Right ventricle myocardium superior (tissue), 1 donor: Measurements from ENCODE around the gene KLK12. TPM values are rescaled to one million over a fixed set of nuclear protein-coding genes. Genes with fewer than 3 reads are reported as not detected.

Source experiments
- ATAC-seq: fragments of 200-7000 bp; cut with Tn5 transposase; one replicate; pipeline ENCODE4 v1.9.1; 2020; ENCODE audit warnings: mild to moderate bottlenecking; ENCODE audit not compliant: poor library complexity
- DNase-seq: peaks from one replicate; pipeline ENCODE4 v3.0.0-alpha.2; 2020
- intact Hi-C: fragments of 100-400 bp; cut with DNase I; formaldehyde crosslinking; loops from one replicate; pipeline ENCODE4 v1.11.2; 2022
- total RNA-seq: library from RNA; stranded (reverse); fragmentation: NEBNext Ultra II Directional; extraction: Animal tissue kit (Norgen Biotek cat#: 25700); gene quantifications from one replicate; pipeline ENCODE4 v1.2.1, GENCODE V29; 2021
- donor health status: DM: no; HTN: yes; CAD: no; lungs with severe emphysema.

The KLK12 gene
- total RNA-seq, 1 donor from 2014 or later: not detected

DNA sequence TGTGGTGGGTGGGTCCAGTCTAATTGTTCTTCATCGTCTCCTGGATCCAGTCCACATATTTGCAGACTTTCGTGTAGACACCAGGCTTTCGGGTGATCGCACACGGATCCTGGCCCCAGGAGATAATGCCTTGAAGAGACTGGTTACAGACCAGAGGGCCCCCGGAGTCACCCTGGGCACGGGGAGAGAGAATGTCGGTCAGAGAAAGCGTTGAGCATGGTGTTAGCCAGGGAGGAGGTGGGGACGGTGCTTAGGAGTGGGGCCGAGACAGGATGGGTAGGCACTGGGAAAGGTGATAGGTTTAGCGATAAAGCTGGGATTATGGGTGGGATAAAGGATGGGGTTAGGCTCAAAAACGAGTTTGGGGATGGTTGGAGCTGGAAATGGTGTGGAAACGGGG is 12.3 kb downstream of the KLK12 start:
- intact Hi-C loops: loop anchor here (5.0 kb wide), 1 partner anchor 145 kb away; no protein-coding TSS in a partner anchor
- DNase-seq: no peak
- ATAC-seq: no peak

DNA sequence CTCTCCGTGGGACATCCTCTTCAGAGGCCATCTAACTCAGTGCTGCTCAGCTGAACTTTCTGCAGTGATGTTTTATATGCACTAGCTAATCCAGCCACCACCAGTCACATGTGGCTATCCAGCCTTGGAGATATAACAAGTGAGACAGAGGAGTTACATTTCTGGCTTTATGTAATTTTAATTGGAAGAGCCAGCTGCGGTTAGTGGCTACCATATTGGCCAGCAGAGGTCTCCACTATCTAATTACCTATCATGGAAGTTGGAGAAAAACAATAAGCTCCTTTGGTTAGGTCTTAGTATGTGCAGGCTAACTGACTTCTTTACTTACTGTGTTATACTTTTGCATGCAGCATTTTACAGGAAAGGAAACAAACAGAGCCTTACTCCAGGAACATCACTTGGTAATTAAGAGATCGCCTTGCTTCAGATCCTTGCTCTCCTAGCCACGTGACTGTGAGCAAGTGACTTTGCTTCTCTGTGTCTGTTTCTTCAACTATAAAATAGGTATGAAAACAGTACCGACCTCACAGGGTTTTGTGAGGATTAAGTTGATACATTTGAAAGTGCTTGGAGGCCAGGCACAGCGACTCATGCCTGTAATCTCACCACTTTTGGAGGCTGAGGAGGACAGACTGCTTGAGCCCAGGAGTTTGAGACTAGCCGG is 13.7 kb downstream of the KLK12 start:
- peak; percentile 58 for ATAC-seq
- intact Hi-C loops: loop anchor here (2.0 to 5.0 kb wide), 2 partner anchors 74 to 146 kb away; no protein-coding TSS in a partner anchor
- no peak for DNase-seq

DNA sequence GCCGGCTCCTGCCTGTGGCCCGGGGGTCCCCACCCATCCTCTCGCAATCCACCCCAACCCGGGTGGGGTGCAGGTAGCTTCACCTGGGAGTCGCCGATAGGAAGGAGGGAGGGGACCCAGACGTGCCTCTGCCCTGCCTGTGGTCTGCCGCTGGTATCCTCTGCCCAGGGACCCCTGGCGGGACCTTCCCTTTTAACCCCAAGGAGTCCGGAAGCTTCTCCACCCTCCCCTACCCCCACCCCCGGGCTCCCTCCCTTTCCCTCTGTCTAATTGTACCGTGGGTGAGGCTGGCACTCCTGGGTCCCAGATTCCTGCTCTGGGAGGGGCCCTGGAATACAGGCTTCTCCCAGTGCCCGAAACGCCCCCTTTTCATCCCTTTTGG is 15.3 kb downstream of the KLK12 start, which contains the start of gene KLK10:
Gene KLK10 (minus strand): TSS at position 166 of the 382 bp plus-strand sequence. CDS start 579 bp downstream, outside the sequence.
- no peak for DNase-seq
- intact Hi-C loops: no loop called here
- ATAC-seq: no peak

DNA sequence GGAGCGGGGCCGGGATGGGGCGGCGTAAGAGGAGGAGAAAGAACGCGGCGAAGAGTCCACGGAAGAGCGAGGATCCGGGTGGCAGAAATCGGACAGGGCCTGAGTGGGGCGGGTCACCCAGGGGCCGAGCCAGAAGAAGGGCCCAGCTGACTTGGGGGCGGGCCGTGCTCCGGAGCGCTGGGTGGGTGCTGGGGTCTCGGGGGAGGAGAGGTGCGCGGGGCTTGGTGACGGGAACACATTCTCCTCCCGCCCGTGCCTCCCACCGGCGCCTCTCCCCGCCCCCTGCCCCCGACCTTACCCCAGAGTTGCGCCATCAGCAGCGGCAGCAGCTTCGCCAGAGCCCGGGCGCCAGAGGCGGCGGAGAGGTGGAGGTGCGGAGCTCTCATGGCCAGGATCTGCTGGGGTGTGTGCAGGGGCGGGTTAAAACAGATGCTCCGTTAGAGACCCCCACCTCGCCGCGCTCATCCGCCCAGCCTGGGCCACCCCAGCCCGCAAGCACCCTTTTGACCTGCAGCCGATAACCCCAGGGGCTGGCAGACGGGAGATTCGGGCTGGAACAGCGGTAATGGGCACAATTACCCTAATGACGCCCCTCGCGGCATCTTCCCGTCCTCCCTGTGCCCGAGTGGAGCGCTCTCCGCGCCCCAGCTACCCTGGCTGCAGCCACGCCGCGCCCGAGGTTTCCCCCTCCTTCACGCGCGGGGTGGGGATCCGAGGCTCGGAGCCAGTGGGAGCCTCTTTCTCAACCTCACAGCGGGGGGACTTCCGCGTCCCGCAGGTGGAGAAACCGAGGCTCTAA is 15.9 kb downstream of the KLK12 start:
- peak; percentile 21 for ATAC-seq
- intact Hi-C loops: no loop called here
- DNase-seq: no peak

DNA sequence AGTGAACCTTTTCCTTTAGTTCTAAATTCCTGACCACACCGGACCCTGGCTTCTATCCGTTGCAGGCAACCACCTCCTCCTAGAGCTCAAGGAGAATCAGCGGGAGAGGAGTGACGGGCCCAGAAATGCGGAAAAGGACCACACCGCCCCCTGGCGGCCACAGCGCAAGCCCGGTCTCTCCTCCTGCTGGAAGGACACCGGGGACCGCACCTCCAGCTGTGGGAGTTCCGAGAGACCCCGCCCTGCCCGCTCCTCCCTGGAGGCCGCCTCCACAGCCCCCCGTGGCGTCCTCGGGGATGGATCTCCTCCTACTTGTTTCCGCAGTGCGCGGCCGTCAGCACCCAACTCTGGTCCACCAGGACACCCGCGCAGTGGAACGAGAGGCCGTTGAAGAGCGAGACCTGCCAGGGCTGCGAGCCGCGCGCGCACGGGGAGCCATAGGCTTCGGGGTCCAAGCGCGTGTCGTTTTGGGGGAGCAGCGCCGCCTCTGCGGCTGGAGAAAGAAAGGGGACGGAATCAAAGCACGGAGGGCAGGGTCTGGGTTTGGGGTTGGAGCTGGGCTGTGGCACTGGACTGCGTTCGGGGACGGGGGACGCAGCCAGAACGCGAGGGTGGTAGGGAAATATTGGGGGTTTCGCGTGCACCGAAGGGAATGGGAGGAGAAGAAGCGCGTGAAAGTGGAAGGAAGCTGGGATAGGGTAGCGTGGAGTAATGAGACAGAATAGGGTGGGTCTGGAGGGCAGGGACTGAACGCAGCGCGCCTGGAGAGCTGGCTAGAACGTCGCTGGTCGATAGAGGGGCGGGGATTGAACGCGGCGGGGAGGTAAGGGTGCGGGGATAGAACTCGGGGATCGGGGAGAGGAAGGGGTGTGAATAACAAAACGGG is 17.8 kb downstream of the KLK12 start:
- peak; percentile 51 for ATAC-seq
- intact Hi-C loops: no loop called here
- DNase-seq: no peak

DNA sequence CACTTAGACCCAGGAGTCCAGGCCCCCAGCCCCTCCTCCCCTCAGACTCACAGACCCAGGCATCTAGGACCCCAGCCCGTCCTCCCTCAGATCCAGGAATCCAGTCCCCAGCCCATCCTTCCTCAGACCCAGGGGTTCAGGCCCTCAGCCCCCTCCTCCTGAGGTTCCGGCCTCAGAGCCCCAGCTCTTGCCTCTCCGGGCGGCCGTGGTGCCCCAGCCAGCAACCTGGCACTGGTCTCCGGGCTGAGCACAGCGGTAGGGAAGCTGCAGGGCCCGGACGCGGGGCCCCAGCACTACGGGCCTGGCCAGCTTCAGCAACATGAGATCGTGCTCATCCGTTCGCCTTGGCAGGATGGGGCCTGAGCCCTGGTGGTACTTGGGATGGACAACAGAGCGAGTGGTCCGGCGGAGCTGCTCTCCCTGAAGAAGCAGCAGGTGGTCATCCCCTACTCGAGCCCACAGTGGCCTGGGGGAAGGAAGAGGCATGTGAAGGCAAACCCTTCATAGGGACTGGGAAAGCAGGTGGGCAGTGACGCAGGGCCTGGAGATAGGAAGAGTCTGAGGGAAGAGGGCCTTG is 19.0 kb downstream of the KLK12 start:
- no peak for ATAC-seq
- DNase-seq: no peak
- intact Hi-C loops: no loop called here

DNA sequence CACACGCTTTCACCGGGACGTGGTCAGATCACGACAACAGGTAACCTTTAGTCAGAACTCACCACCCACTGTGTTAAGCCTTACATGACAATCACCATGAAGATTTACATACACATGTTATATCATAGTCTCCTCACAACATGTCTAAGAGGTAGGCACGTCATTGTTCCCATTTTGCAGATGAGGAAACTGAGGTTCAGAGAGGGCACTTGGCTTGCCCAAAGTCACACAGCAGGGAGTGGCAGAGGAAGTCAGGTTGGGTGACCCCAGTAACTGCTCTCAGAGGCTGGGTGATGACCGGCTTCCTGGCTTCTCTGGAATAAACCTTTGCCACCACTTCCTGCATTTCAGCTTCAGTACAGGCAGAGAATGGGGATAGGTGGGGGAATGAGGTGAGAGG is 20.6 kb downstream of the KLK12 start:
- no peak for DNase-seq
- intact Hi-C loops: no loop called here
- no peak for ATAC-seq

DNA sequence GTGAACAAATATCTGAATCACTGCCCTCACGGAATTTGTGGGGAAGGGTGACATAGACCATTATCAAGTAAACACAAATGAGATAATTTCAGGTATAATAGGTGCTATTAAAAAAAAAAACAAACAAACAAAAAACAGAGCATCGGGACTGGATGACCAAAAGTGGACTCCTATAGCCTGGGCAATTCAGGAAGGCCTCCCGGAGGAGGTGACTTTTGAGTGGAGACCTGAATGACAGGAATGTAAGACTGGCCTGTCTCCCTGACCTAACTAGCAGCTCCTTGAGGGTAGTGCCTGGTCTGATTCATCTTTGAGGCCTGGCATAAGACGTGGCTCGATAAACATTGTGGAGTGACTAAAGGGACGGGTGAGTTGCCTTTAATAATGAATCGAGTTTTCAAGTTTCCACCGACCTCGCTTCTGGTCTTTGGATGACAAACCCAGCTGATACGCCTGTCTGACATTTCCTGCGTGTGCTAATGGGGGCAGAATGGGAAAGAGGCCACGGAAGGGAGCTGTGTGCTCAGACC is 22.1 kb downstream of the KLK12 start:
- ATAC-seq: no peak
- no peak for DNase-seq
- intact Hi-C loops: no loop called here

DNA sequence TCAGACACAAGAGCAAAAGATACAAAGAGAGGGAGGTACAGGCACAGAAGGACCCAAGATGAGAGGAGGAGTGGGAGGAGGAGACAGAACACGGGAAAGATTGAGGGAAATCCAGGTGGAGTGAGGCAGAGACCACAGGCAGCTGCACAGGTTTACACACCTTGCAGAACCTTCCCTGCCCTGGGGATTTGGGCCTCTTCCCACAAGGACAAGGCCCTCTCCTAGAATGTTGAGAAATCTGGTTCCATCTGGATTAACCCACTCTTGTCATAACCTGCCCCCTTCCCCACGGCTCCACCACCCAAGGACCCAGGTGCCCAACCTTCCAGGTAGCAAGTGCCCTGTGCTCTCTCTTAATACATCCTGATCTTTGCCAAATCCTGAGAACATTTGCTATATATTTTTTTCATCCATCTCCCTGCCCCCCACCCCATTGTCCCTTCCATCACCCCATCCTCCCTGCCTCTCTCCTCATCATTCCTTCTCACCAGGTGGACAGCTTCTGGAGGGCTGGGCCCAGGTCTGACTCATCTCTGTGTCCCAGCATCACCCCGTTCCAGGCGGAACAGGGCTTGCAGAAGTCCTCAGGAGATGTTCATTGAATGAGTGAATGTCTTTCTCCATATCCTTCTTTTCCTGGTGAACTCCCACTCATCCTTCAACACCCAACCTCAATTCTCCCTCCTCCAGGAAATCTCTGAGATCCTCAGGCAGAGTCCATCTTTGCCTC is 24.6 kb downstream of the KLK12 start:
- intact Hi-C loops: no loop called here
- DNase-seq: no peak
- no peak for ATAC-seq

DNA sequence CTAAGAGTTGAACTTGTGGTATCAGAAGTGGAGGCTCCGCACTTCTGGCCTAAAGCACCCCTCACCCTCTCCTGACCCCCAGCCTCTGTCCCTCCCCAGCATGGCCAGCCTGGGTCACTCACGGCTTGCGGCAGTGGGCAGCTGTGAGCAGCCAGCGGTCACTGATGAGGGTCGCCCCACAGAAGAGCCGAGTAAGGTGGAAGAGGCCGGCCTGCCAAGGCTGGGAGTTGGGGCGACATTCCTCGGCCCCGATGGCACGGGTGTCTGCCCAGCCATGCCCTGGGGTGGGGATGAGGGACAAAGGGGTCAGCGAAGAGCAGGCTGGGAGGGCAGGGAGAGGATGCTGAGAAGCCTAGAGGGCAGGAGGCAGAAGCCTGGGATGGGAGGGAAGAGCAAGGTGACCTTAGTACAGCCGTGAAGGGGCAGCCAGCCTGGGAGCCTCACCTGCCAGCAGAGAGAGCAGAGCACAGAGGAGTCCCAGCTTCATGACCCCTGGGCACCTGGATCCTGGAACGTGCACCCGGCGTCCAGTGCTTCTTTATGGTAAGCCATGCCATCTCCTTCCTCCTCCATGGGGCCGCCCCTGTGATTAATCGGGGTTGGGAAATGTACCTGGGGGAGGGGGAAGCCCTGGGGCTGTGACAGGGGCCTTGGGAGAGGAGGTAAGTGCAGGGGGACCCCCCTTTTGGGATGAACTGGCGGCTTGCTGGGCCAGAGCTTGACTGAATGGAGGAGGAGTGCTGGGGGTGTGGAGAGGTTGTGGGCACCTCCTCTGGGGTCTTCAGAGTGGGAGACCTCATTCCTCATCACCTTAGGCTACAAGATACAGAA is 25.5 kb downstream of the KLK12 start:
- DNase-seq: no peak
- intact Hi-C loops: no loop called here

DNA sequence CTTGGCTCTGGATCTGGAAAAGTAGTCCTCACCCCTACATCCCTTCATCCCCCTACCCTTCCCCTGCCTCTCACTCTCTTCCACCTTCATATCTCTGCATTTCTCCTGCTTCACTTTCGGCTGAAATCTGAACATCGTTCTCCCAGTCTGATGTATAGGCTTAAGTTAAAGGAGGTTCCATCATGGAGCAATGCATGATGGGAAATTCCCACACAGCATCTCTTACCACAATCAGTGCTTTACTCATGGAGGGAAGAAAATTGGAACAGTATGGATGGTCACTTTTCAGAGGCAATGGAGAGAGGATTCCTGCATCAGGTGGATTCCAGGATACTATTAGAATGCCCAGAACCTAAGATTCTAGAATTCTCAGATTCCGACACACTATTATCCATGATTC is 27.3 kb downstream of the KLK12 start:
- ATAC-seq: no peak
- DNase-seq: no peak
- intact Hi-C loops: no loop called here

More for the DNA sequence above, 25.5 kb downstream of the KLK12 start:
- no peak for ATAC-seq

DNA sequence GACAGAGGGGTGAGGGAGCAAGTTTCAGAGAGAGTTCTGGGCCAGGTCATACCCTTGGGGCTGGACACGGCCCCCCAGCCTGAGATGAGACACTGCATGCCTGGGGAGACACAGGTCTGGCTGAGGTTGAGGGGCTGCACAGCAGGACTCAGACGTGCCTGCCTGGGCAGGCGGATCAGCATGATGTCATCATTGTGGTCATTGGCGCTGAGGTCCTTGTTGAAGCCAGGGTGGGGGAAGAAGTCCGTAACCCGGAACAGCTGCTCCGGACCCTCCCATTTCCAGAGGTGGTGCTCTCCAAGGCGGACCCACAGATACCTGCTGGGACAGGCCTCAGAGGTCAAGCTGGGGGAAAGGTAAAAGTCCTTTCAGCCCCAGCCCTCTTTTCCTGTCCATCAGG is 28.4 kb downstream of the KLK12 start:
- intact Hi-C loops: no loop called here
- no peak for DNase-seq
- ATAC-seq: no peak

DNA sequence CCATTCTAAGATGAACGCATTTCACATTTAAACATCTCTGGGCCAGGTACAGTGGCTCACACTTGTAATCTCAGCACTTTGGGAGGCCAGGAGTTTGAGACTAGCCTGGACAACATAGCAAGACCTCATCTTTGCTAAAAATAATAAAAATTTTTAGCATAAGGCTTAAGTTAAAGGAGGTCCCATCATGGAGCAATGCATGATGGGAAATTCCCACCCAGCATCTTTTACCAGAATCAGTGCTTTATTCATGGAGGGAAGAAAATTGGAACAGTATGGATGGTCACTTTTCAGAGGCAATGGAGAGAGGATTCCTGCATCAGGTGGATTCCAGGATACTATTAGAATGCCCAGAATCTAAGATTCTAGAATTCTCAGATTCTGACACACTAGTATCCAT is 29.6 kb downstream of the KLK12 start:
- ATAC-seq: no peak
- no peak for DNase-seq
- intact Hi-C loops: no loop called here

DNA sequence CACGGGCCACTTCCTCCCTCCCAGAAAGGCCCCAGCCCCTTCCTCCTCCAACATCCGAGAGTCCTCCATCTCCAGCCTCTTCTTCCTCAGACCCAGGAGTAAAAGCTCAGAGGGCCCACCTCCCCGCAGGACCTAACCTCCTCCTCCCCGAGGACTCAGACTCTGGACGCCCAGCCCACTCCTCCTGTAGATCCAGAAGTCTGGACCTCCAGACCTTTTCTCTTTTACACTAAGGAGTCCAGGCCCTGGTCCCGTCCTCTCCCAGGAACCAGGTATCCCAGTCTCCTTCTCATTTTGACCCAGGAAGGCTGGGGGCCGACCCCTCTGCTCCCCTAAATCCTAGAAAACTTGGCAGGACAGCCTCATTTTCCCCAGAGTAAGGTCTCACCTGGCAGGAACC is 31.5 kb downstream of the KLK12 start:
- DNase-seq (no peak), ATAC-seq (no peak)
- intact Hi-C loops: no loop called here

DNA sequence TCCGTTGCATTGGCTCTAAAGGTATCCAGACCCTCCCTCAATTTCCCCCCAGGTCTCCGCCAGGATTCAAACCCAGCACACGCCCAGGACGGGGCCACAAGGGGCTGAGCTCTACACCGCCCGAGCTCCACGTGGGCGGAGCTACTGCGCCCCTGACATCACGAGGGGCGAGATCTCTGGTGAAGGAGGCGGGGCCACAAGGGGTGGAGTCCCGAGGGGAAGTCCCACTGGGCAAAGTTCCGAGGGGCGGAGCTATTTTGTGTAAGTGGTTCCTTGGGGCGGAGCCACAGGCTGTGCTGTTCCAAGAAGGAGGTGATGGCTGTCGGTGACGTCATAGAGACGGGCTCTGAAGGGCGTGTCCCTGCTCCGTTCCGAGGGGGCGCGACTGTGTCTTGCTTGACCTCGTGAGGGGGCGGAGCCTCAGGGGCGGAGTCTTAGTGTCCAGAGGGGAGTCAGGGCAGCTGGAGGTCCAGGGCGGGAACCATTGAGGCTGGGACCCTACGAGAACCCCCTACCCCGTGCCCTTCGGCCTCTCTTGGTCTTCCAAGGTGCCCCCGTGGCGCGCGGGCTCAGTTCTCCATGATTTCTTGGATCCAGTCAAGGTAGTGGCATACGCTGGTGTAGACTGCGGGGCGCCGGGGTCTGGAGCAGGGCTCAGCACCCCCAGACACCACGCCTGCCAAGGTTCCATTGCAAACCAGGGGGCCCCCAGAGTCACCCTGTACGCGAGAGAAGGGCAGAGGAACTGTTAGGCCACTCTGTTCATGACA is 32.1 kb downstream of the KLK12 start:
- DNase-seq (no peak), ATAC-seq (no peak)
- intact Hi-C loops: no loop called here

DNA sequence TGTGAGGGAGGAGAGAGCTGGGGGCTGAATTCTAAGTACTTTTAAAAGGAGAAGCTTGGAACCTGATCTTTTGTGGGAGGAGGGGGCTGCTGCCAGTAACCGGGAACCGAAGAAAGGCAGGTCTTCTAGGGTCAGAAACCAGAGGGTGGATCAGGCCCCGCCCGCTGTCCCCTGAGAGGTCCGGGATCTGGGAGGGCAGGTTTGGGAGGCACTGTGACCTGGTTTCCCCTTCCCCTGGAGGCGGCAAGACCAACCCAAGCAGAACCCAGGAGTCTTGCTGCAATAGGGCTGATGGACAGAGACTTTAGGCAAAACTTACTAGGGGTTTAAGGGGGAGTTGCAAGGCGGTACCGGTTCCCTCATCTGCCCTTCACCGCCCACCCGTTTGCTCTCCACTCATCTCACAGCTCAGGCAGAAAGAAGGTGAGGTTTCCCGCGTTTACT is 32.7 kb downstream of the KLK12 start:
- intact Hi-C loops: no loop called here
- DNase-seq: no peak
- ATAC-seq: no peak
